Right lobe of liver (tissue), 6 donors: ENCODE measurements around the gene MTCH1. TPM values are rescaled to one million over a fixed set of nuclear protein-coding genes. Genes with fewer than 3 reads are reported as not detected.
A peak's percentile ranks its signal among the peaks of the same experiment; 100 is the strongest.

Experiments used
- ATAC-seq, 4 donors: fragments of 200-7000 bp; cut with Tn5 transposase; one replicate each; pipeline ENCODE4 v1.9.1; 2020; ENCODE audit warnings: mild to moderate bottlenecking in 4 of 4, moderate library complexity in 4 of 4
- DNase-seq, 3 donors: peaks; one replicate each; pipeline ENCODE4 v3.0.0-alpha.2; 2020
- H3K27ac ChIP-seq, 3 donors: fragments of 200-600 bp; one replicate each; pipeline ENCODE4 v1.8.0; 2022
- H3K27me3 ChIP-seq, 2 donors: fragments of 200-600 bp; one replicate each; pipeline ENCODE4 v1.8.0; 2022
- H3K36me3 ChIP-seq, 4 donors: fragments of 200-600 bp; sonication (generic) in 1 of 4; one replicate each; pipeline versions ENCODE4 v1.5.1 to v1.8.0; 2017 to 2022; ENCODE audit warnings: control low read depth in 1 of 4
- H3K4me1 ChIP-seq, 4 donors: fragments of 200-600 bp; sonication (generic) in 1 of 4; one replicate each; pipeline versions ENCODE4 v1.5.1 to v1.8.0; 2017 to 2022; ENCODE audit warnings: control low read depth in 1 of 4
- H3K4me3 ChIP-seq, 3 donors: fragments of 200-600 bp; one replicate each; pipeline ENCODE4 v1.8.0; 2022
- H3K9me3 ChIP-seq, 4 donors: fragments of 200-600 bp; sonication (generic) in 1 of 4; one replicate each; pipeline versions ENCODE4 v1.5.1 to v1.8.0; 2017 to 2022; ENCODE audit warnings: control low read depth in 1 of 4
- CTCF ChIP-seq, 4 donors: fragments of 200-600 bp in 3 of 4; fragments of 450-650 bp in 1 of 4; IDR thresholded peaks; one replicate each; pipeline versions ENCODE4 v1.5.1 to v1.8.0; 2016 to 2022; ENCODE audit warnings: antibody characterized with exemption in 4 of 4, mild to moderate bottlenecking in 2 of 4
- POLR2A ChIP-seq: fragments of 450-650 bp; IDR thresholded peaks from one replicate; pipeline ENCODE4 v1.6.1; 2017; ENCODE audit warnings: antibody characterized with exemption, mild to moderate bottlenecking
- WGBS: methylation state at CpG from one replicate; pipeline ENCODE4 v1.1.6; 2018; ENCODE audit warnings: low coverage, low lambda C conversion rate; ENCODE audit not compliant: insufficient coverage; ENCODE audit errors: missing lambda C conversion rate; 5-methylcytosine and 5-hydroxymethylcytosine counted together
- intact Hi-C, 2 donors: fragments of 100-400 bp; cut with DNase I; formaldehyde crosslinking; loops; one replicate each; pipeline versions ENCODE4 v1.11.2 to v1.14.1; 2022
- total RNA-seq, 6 experiments: library from RNA; depleted of rRNA in 2 of 6; stranded (reverse); fragments of >200 nt in 2 of 6; fragmentation: NEBNext Ultra II Directional in 3 of 6; extraction: Animal tissue kit (Norgen Biotek cat#: 25700) in 3 of 6; gene quantifications; one replicate each; pipeline versions ENCODE4 v1.1.0 to v1.2.4, GENCODE V29; 2016 to 2023
- donor health status: DM: no; HTN: yes; CAD: no.
- donor health status: DM: no; HTN: no; CAD: no.
- donor health status: DM: no; HTN: no; CAD: no.
- donor health status: DM: no; HTN: yes; CAD: no.
- donor health status: DM: no; HTN: yes; CAD: no.

Gene MTCH1
- total RNA-seq, 6 experiments from 2014 or later, result 56.3 to 73.7 (median 63.3) TPM

GRCh38 chr6:37008484-37009465, 22.8 kb upstream of the MTCH1 start:
- DNase-seq (no peak), ATAC-seq (peak; percentile 9 to 49 (median 16))
- TF ChIP-seq POLR2A (no peak), CTCF (IDR thresholded peaks at IDR 0.05) (no peak)
- H3K9me3 ChIP-seq, result no peaks in the 10 kb centered on the region
- intact Hi-C loops, result no loop called here
- H3K4me1 ChIP-seq, result no peaks in the 10 kb centered on the region
- H3K4me3 ChIP-seq, result no peak overlapping the region
- no peak overlapping the region for H3K27ac ChIP-seq
- no peaks in the 10 kb centered on the region for H3K36me3 ChIP-seq
- WGBS, result no CpG with 5 or more reads among the region's 15 CpGs
- H3K27me3 ChIP-seq, result no peaks in the 10 kb centered on the region

- DNase-seq, result no peak
Observed at GRCh38 chr6:37007340-37008043, 21.5 kb upstream of the MTCH1 start.

GRCh38 chr6:37006793-37007339, 20.9 kb upstream of the MTCH1 start:
- ATAC-seq (peak in 1 of 4 donors; percentile 25), DNase-seq (no peak)
- WGBS, result 80% methylated on average over 2 of the region's 5 CpGs
- Histone ChIP-seq H3K27ac (no peak overlapping the region), H3K27me3 (no peaks in the 10 kb centered on the region), H3K36me3 (no peaks in the 10 kb centered on the region), H3K4me1 (no peaks in the 10 kb centered on the region), H3K4me3 (peak overlapping the region; percentile 9 to 39 (median 30)), H3K9me3 (no peaks in the 10 kb centered on the region)
- intact Hi-C loops, result no loop called here
- no peak for TF ChIP-seq POLR2A
- no peak for TF ChIP-seq CTCF (IDR thresholded peaks at IDR 0.05)

More at GRCh38 chr6:37007340-37008043, 21.5 kb upstream of the MTCH1 start:
- peak; percentile 29 for TF ChIP-seq POLR2A
- TF ChIP-seq CTCF (IDR thresholded peaks at IDR 0.05), result no peak
- 39% methylated on average over 3 of the region's 12 CpGs for WGBS
- Histone ChIP-seq H3K27ac (no peak overlapping the region), H3K4me3 (peak overlapping the region in 2 of 3 donors; percentile 9 to 39), H3K36me3 (no peaks in the 10 kb centered on the region), H3K9me3 (no peaks in the 10 kb centered on the region), H3K4me1 (no peaks in the 10 kb centered on the region), H3K27me3 (no peaks in the 10 kb centered on the region)
- ATAC-seq, result peak; percentile 49 to 66 (median 59)
- intact Hi-C loops, result no loop called here

- Histone ChIP-seq H3K27me3 (no peaks in the 10 kb centered on the region), H3K4me1 (no peaks in the 10 kb centered on the region), H3K36me3 (no peaks in the 10 kb centered on the region), H3K27ac (no peak overlapping the region), H3K9me3 (no peaks in the 10 kb centered on the region), H3K4me3 (peak overlapping the region; percentile 9 to 39 (median 30))
- TF ChIP-seq POLR2A (no peak), CTCF (IDR thresholded peaks at IDR 0.05) (no peak)
- DNase-seq (no peak), ATAC-seq (no peak)
- WGBS, result 64% methylated on average over 7 of the region's 13 CpGs
- intact Hi-C loops, result no loop called here
Observed at GRCh38 chr6:37005827-37006567, 20.0 kb upstream of the MTCH1 start.
